ENCODE data around the gene UBA7. TPM values are rescaled to one million over a fixed set of nuclear protein-coding genes. Genes with fewer than 3 reads are reported as not detected.

Gene UBA7
- total and polyA plus RNA-seq, 2 of the 8 experiments (the other 6 are each of a cell fraction or from before 2014, with no cell fraction given), result 0.34 to 0.65 TPM

- no peak for TF ChIP-seq CTCF (IDR thresholded peaks at IDR 0.05; ENCODE audit: control extremely low read depth in 1 of 3, insufficient read depth in 1 of 3, low read depth in 1 of 3, low read length in 3 of 3)
- TF ChIP-seq RAD21 (IDR thresholded peaks at IDR 0.05 in 1 of 2, conservative IDR thresholded peaks at IDR 0.05 in 1 of 2; ENCODE audit: low read depth in 2 of 2, low read length in 2 of 2), result peak; percentile 7 to 10; a peak in 2 of 4 replicates
- no peak for TF ChIP-seq RFX5 (IDR thresholded peaks at IDR 0.05; ENCODE audit: borderline replicate concordance, low read depth, low read length)
- TF ChIP-seq ATF2 (IDR thresholded peaks at IDR 0.05; ENCODE audit: low read length), result peak; percentile 68
- no peak for TF ChIP-seq FOSL1 (IDR thresholded peaks at IDR 0.05; ENCODE audit: insufficient read depth, low read depth, low read length)
- TF ChIP-seq BACH1 (IDR thresholded peaks at IDR 0.05; ENCODE audit: low read length), result no peak
- no peak for TF ChIP-seq MAFK (IDR thresholded peaks at IDR 0.05; ENCODE audit: low read depth, low read length)
- TF ChIP-seq JUND (IDR thresholded peaks at IDR 0.05; ENCODE audit: low read length), result no peak
- no peak; the same call in 1 of the 2 replicates for TF ChIP-seq RBBP5 (IDR thresholded peaks at IDR 0.05; ENCODE audit: borderline replicate concordance, low read depth, low read length)
- no peak for TF ChIP-seq POU5F1 (IDR thresholded peaks at IDR 0.05; ENCODE audit: low read depth, low read length)
- TF ChIP-seq GABPA (IDR thresholded peaks at IDR 0.05; ENCODE audit: borderline replicate concordance, insufficient read depth, low read length), result peak; percentile 90
- TF ChIP-seq YY1 (IDR thresholded peaks at IDR 0.05; ENCODE audit: low read depth, low read length), result no peak
- no peak for TF ChIP-seq ZNF274 (IDR thresholded peaks at IDR 0.05; ENCODE audit: borderline replicate concordance, extremely low read depth, low read length)
- peak; percentile 68 for TF ChIP-seq ASH2L (IDR thresholded peaks at IDR 0.05; ENCODE audit: low read length)
- TF ChIP-seq JUN (IDR thresholded peaks at IDR 0.05; ENCODE audit: low read depth, low read length), result no peak
- TF ChIP-seq TAF7 (optimal IDR thresholded peaks at IDR 0.05; ENCODE audit: borderline replicate concordance, low read depth, low read length), result no peak
- TF ChIP-seq TBP (IDR thresholded peaks at IDR 0.05; ENCODE audit: low read depth, low read length), result peak; percentile 81
- no peak for TF ChIP-seq KDM1A (IDR thresholded peaks at IDR 0.05; ENCODE audit: borderline replicate concordance, low read length)
- TF ChIP-seq BRCA1 (IDR thresholded peaks at IDR 0.05; ENCODE audit: low read depth, low read length), result no peak
Measured at GRCh38 chr3:49856181-49857005, 42.6 kb upstream of the UBA7 start, which contains the start of gene TRAIP (continued).
